Endothelial cell of umbilical vein (primary cell): ENCODE measurements around the gene SOX5. TPM values are rescaled to one million over a fixed set of nuclear protein-coding genes. Genes with fewer than 3 reads are reported as not detected.

Experiments used
- BruUV-seq: library from RNA; stranded (reverse); fragments of 400-500 nt; replicated peaks from 2 replicates; lab custom pipeline; 2021; lab: Mats Ljungman, UMichigan
- CTCF ChIA-PET: fragments of 300-600, 350-600 bp; sonication (Branson Sonifier 250); formaldehyde crosslinking; loops from one replicate; lab custom pipeline; 2021; ENCODE audit warnings: antibody characterized with exemption, inconsistent platforms; lab: Charles Lee
- POLR2A ChIA-PET: fragments of 300-600, 350-600 bp; sonication (Branson Sonifier 250); formaldehyde crosslinking; loops from one replicate; lab custom pipeline; 2021; ENCODE audit warnings: antibody characterized with exemption, inconsistent platforms; lab: Charles Lee
- DNase-seq: peaks from one replicate; pipeline ENCODE4 v3.0.0-alpha.2; 2011; ENCODE audit warnings: low read depth, low spot score
- FAIRE-seq: peaks from 2 replicates; lab custom pipeline; 2011; peaks lifted over from hg19 to GRCh38; lab: Jason Lieb, UNC
- H2AFZ ChIP-seq: 2 replicates; pipeline ENCODE4 v1.6.0; 2012; ENCODE audit warnings: low read depth, low read length, control low read depth, inconsistent platforms
- H3K27ac ChIP-seq: 2 replicates; pipeline ENCODE4 v1.5.1; 2011; ENCODE audit warnings: low read depth, mild to moderate bottlenecking, control low read depth, low read length, moderate library complexity; ENCODE audit not compliant: insufficient read depth
- H3K27me3 ChIP-seq, 2 experiments: 2 replicates each; pipeline versions ENCODE4 v1.6.0 to v1.6.1; 2011; ENCODE audit warnings: low read length in 2 of 2, mixed read lengths in 1 of 2; ENCODE audit not compliant: control insufficient read depth in 2 of 2, insufficient read depth in 2 of 2
- H3K36me3 ChIP-seq, 2 experiments: 2 replicates in 1 of 2; 3 replicates in 1 of 2; pipeline ENCODE4 v1.5.1; 2011; ENCODE audit warnings: low read length in 2 of 2, mild to moderate bottlenecking in 1 of 2, moderate library complexity in 1 of 2; ENCODE audit not compliant: control insufficient read depth in 2 of 2, insufficient read depth in 2 of 2; ENCODE audit errors: extremely low read depth in 1 of 2
- H3K4me1 ChIP-seq: 3 replicates; pipeline ENCODE4 v1.5.1; 2011; ENCODE audit warnings: mild to moderate bottlenecking, low read length; ENCODE audit not compliant: control insufficient read depth, insufficient read depth; ENCODE audit errors: extremely low read depth
- H3K4me2 ChIP-seq: 2 replicates; pipeline ENCODE4 v1.6.1; 2011; ENCODE audit warnings: low read length, control low read depth, mixed read lengths; ENCODE audit not compliant: insufficient read depth
- H3K4me3 ChIP-seq, 3 experiments: fragments of 200-600 bp in 1 of 3; sonication (generic), shearing (Covaris generic) in 1 of 3; replicated peaks in 1 of 3; 2 replicates each; pipeline ENCODE4 v1.5.1; 2011 to 2016; ENCODE audit warnings: control low read depth in 3 of 3, low read length in 3 of 3, mild to moderate bottlenecking in 2 of 3, inconsistent platforms in 1 of 3, low read depth in 1 of 3, moderate library complexity in 1 of 3; ENCODE audit not compliant: insufficient read depth in 1 of 3
- H3K79me2 ChIP-seq: 2 replicates; pipeline ENCODE4 v1.6.0; 2012; ENCODE audit warnings: low read length, inconsistent platforms; ENCODE audit not compliant: control insufficient read depth, insufficient read depth
- H3K9ac ChIP-seq: replicated peaks from 2 replicates; pipeline ENCODE3; 2011; ENCODE audit warnings: low read length, control low read depth; ENCODE audit not compliant: insufficient read depth; ENCODE audit errors: extremely low read depth
- H3K9me1 ChIP-seq: replicated peaks from 3 replicates; pipeline ENCODE4 v1.6.0; 2011; ENCODE audit warnings: mild to moderate bottlenecking, low read length; ENCODE audit not compliant: control insufficient read depth, insufficient read depth; ENCODE audit errors: extremely low read depth
- H3K9me3 ChIP-seq: replicated peaks from 2 replicates; pipeline ENCODE4 v1.5.1; 2012; ENCODE audit warnings: low read length, inconsistent platforms; ENCODE audit not compliant: control insufficient read depth, insufficient read depth
- H4K20me1 ChIP-seq: replicated peaks from 2 replicates; pipeline ENCODE3; 2011; ENCODE audit warnings: mild to moderate bottlenecking, low read length; ENCODE audit not compliant: control insufficient read depth, insufficient read depth; ENCODE audit errors: extremely low read depth
- EZH2 ChIP-seq: IDR thresholded peaks from 2 replicates; pipeline ENCODE4 v1.6.1; 2012; ENCODE audit warnings: borderline replicate concordance, low read depth, mild to moderate bottlenecking, moderate library complexity, low read length, inconsistent platforms; ENCODE audit not compliant: severe bottlenecking
- FOS ChIP-seq: IDR thresholded peaks from 2 replicates; pipeline ENCODE4 v1.6.1; 2011; ENCODE audit warnings: mild to moderate bottlenecking, low read length, moderate library complexity, borderline replicate concordance; ENCODE audit not compliant: insufficient read depth
- GATA2 ChIP-seq: IDR thresholded peaks from 2 replicates; pipeline ENCODE4 v1.7.0; 2011; ENCODE audit warnings: low read depth, mild to moderate bottlenecking, moderate library complexity, mixed read lengths, low read length; ENCODE audit not compliant: insufficient read length, insufficient read depth
- JUN ChIP-seq: IDR thresholded peaks from 2 replicates; pipeline ENCODE4 v1.6.1; 2011; ENCODE audit warnings: borderline replicate concordance, low read depth; ENCODE audit not compliant: insufficient read length, insufficient read depth
- MYC ChIP-seq: IDR thresholded peaks from one replicate; pipeline ENCODE4 v1.6.1; 2011; ENCODE audit warnings: mild to moderate bottlenecking, low read depth, low read length
- POLR2A ChIP-seq: IDR thresholded peaks from 2 replicates; pipeline ENCODE4 v1.6.1; 2012; ENCODE audit warnings: low read depth, mild to moderate bottlenecking, control low read depth, low read length
- POLR2AphosphoS5 ChIP-seq: IDR thresholded peaks from 2 replicates; pipeline ENCODE4 v1.6.1; 2012; ENCODE audit warnings: low read depth, mild to moderate bottlenecking, control low read depth, low read length, moderate library complexity; ENCODE audit not compliant: insufficient read depth
- dilution Hi-C: fragments of 300-500 bp; cut with MboI; formaldehyde crosslinking; loops from one replicate; pipeline ENCODE4 v1.15.0; 2019; ENCODE audit warnings: low sequenced_read_pairs; ENCODE audit not compliant: extremely low pct_ligation_motif_present
- intact Hi-C: fragments of 100-400 bp; cut with micrococcal nuclease; formaldehyde crosslinking; loops from one replicate; pipeline ENCODE4 v1.10.0; 2022
- polyA plus RNA-seq, 4 experiments: library from polyadenylated mRNA; depleted of rRNA in 3 of 4; stranded (reverse) in 3 of 4; unstranded in 1 of 4; fragments of >200 nt; gene quantifications; 2 replicates each; pipeline versions ENCODE4 v1.2.1 to v1.2.3, GENCODE V29; 2011 to 2012; ENCODE audit warnings: missing spikeins in 1 of 4
- total RNA-seq: library from RNA; stranded (reverse); gene quantifications from 2 replicates; pipeline ENCODE4 v1.2.3, GENCODE V29; 2021
- TF ChIP-seq, protein P1 (sequence below): IDR thresholded peaks from 2 replicates; pipeline ENCODE4 v1.6.1; 2011; ENCODE audit not compliant: insufficient read depth, insufficient read length
- TF ChIP-seq, protein P2 (sequence below), 2 donors: IDR thresholded peaks; 1 replicate in 1 of 2; 2 replicates in 1 of 2; pipeline ENCODE4 v1.5.1; 2011; ENCODE audit warnings: low read length in 2 of 2, mild to moderate bottlenecking in 2 of 2, moderate library complexity in 2 of 2, control low read depth in 1 of 2, inconsistent platforms in 1 of 2, low read depth in 1 of 2; ENCODE audit not compliant: insufficient read depth in 1 of 2; ENCODE audit errors: extremely low read depth in 1 of 2

SOX5 gene
- total and polyA plus RNA-seq, 2 donors (not counting 3 experiments of a cell fraction or from before 2014, with no cell fraction given), result 0.63 to 3.5 TPM

- H3K79me2 ChIP-seq, result no peaks in the 10 kb centered on the region
- no peaks in the 10 kb centered on the region for H3K9me3 ChIP-seq
- dilution Hi-C loops, result no loop called here
- ChIA-PET POLR2A (no interaction called here), CTCF (no interaction called here)
- TF ChIP-seq POLR2AphosphoS5 (no peak), MYC (no peak), POLR2A (no peak), JUN (no peak), FOS (no peak), GATA2 (no peak), EZH2 (no peak)
- TF ChIP-seq, protein P1, sequence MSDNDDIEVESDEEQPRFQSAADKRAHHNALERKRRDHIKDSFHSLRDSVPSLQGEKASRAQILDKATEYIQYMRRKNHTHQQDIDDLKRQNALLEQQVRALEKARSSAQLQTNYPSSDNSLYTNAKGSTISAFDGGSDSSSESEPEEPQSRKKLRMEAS, result no peak
- TF ChIP-seq, protein P2, sequence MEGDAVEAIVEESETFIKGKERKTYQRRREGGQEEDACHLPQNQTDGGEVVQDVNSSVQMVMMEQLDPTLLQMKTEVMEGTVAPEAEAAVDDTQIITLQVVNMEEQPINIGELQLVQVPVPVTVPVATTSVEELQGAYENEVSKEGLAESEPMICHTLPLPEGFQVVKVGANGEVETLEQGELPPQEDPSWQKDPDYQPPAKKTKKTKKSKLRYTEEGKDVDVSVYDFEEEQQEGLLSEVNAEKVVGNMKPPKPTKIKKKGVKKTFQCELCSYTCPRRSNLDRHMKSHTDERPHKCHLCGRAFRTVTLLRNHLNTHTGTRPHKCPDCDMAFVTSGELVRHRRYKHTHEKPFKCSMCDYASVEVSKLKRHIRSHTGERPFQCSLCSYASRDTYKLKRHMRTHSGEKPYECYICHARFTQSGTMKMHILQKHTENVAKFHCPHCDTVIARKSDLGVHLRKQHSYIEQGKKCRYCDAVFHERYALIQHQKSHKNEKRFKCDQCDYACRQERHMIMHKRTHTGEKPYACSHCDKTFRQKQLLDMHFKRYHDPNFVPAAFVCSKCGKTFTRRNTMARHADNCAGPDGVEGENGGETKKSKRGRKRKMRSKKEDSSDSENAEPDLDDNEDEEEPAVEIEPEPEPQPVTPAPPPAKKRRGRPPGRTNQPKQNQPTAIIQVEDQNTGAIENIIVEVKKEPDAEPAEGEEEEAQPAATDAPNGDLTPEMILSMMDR (IDR thresholded peaks at IDR 0.05; ENCODE audit: extremely low read depth in 1 of 2, insufficient read depth in 1 of 2, low read depth in 1 of 2, low read length in 2 of 2), result no peak
- no peak overlapping the region for H3K27ac ChIP-seq
- H3K9ac ChIP-seq, result no peak overlapping the region
- H2AFZ ChIP-seq, result no peak overlapping the region
- H3K4me1 ChIP-seq, result no peaks in the 10 kb centered on the region
- no peaks in the 10 kb centered on the region for H3K27me3 ChIP-seq
- intact Hi-C loops, result no loop called here
- no TSS peak for BruUV-seq
- no peaks in the 10 kb centered on the region for H4K20me1 ChIP-seq
- FAIRE-seq, result no peak
- H3K36me3 ChIP-seq, result no peaks in the 10 kb centered on the region
- H3K9me1 ChIP-seq, result no peaks in the 10 kb centered on the region
- no peak for DNase-seq
- H3K4me3 ChIP-seq, result no peak overlapping the region
- H3K4me2 ChIP-seq, result no peak overlapping the region
These were observed 364.2 kb downstream of the SOX5 start for GRCh38 chr12:23585156-23585781.
